ENCODE data around the gene GPR83.
"Not testable (repeated sequence)": the region's sequence is repeated elsewhere in the genome, so short reads cannot be mapped to it uniquely, and the experiment has no call there.

- not testable (repeated sequence) for TF ChIP-seq BHLHE40 (IDR thresholded peaks at IDR 0.05; ENCODE audit: low read depth, low read length); POLR2A (IDR thresholded peaks at IDR 0.05; ENCODE audit: low read length); SMC3 (IDR thresholded peaks at IDR 0.05); RAD21 (conservative IDR thresholded peaks at IDR 0.05 in 1 of 2, IDR thresholded peaks at IDR 0.05 in 1 of 2); NPAS2 (CRISPR knock-in tag; IDR thresholded peaks at IDR 0.05; ENCODE audit: borderline replicate concordance); RNF2 (IDR thresholded peaks at IDR 0.05; ENCODE audit: borderline replicate concordance, low read depth); MAX (IDR thresholded peaks at IDR 0.05)
- TF ChIP-seq, protein P1, sequence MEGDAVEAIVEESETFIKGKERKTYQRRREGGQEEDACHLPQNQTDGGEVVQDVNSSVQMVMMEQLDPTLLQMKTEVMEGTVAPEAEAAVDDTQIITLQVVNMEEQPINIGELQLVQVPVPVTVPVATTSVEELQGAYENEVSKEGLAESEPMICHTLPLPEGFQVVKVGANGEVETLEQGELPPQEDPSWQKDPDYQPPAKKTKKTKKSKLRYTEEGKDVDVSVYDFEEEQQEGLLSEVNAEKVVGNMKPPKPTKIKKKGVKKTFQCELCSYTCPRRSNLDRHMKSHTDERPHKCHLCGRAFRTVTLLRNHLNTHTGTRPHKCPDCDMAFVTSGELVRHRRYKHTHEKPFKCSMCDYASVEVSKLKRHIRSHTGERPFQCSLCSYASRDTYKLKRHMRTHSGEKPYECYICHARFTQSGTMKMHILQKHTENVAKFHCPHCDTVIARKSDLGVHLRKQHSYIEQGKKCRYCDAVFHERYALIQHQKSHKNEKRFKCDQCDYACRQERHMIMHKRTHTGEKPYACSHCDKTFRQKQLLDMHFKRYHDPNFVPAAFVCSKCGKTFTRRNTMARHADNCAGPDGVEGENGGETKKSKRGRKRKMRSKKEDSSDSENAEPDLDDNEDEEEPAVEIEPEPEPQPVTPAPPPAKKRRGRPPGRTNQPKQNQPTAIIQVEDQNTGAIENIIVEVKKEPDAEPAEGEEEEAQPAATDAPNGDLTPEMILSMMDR (IDR thresholded peaks at IDR 0.05) = not testable (repeated sequence)
- TF ChIP-seq, protein P2, sequence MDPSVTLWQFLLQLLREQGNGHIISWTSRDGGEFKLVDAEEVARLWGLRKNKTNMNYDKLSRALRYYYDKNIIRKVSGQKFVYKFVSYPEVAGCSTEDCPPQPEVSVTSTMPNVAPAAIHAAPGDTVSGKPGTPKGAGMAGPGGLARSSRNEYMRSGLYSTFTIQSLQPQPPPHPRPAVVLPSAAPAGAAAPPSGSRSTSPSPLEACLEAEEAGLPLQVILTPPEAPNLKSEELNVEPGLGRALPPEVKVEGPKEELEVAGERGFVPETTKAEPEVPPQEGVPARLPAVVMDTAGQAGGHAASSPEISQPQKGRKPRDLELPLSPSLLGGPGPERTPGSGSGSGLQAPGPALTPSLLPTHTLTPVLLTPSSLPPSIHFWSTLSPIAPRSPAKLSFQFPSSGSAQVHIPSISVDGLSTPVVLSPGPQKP (IDR thresholded peaks at IDR 0.05; ENCODE audit: low read depth, low read length) = not testable (repeated sequence)
Measured at GRCh38 chr11:94391937-94392336, 9.3 kb downstream of the GPR83 start.

All from A549 (cell line).